ENCODE results near the gene DNAAF3.

DNAAF3 gene

DNA sequence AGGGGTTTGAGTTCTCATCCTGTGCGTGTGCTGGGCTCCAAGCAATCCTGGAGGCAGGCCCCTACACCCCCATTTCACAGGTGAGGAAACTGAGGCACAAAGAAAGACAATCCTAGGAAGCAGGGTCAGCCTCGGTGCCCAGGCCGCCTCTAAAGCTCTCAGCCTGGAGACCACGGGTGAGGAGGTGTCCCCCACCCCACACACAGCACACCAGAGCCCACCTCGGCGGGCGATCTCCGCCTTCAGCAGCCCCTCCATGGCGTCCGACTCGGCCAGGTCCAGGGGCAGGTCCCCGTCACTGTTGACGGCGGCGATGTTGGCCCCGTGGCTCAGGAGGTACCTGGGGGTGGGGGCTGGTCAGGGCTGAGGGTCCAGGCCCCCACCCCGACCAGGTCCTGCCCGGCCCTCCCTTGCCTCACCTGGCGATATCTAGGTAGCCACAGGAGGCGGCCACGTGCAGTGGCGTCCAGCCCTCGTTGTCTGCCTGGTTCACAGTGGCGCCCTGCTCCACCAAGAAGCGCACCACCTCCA is 54.1 kb downstream of the DNAAF3 start:
- Histone ChIP-seq H3K36me3 (ENCODE audit: insufficient read depth, insufficient read length, low read length) (peaks cover 38% of the 10 kb centered on the region), H3K9ac (ENCODE audit: insufficient read length, low read depth) (no peak overlapping the region), H3K9me3 (ENCODE audit: insufficient read depth, low read length) (no peaks in the 10 kb centered on the region), H3K27me3 (ENCODE audit: insufficient read depth, insufficient read length) (no peaks in the 10 kb centered on the region), H3K4me1 (ENCODE audit: insufficient read depth, insufficient read length) (peaks cover 12% of the 10 kb centered on the region), H3K4me3 (ENCODE audit: insufficient read length, low read depth) (no peak overlapping the region)
- no peak for DNase-seq (ENCODE audit: low read depth, low spot score)
- TF ChIP-seq YY1 (IDR thresholded peaks at IDR 0.05; ENCODE audit: insufficient read depth, insufficient read length) = no peak
- TF ChIP-seq SUZ12 (IDR thresholded peaks at IDR 0.05; ENCODE audit: extremely low read depth, insufficient read depth, insufficient read length) = no peak
- no peak for TF ChIP-seq ZNF274 (IDR thresholded peaks at IDR 0.05; ENCODE audit: low read depth, low read length)

DNA sequence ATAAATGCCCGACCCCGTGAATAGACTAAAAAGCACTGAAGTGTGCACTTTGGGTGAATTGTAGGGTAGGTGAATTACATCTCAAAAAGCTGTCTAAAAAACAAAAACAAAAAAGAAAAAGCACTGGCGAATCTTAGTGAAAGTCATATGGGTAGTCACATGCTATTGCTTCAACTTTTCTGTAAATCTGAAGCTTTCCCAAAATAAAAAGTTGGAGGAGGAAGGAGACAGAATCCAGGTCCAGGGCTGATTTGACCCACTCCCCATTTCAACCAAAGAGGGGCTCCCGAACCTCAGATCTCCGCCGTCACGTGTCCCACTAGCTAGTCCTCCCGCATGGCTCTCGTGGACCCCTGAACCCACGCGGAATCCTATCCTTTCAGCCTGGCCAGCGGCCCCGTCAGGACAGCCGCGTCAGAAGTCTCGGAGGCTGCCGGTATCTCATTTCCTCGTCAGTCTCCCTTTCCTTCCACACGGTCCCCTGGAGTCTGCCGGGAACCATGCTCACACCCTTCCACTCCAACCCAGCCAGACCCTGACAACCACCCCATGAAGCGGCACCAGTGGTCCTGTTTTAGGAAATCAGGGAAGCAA is 55.1 kb downstream of the DNAAF3 start:
- no peaks in the 10 kb centered on the region for H3K27me3 ChIP-seq (ENCODE audit: insufficient read depth, insufficient read length)
- H3K9me3 ChIP-seq (ENCODE audit: insufficient read depth, low read length) = no peaks in the 10 kb centered on the region
- H3K4me1 ChIP-seq (ENCODE audit: insufficient read depth, insufficient read length) = peaks cover 12% of the 10 kb centered on the region
- no peak for TF ChIP-seq SUZ12 (IDR thresholded peaks at IDR 0.05; ENCODE audit: extremely low read depth, insufficient read depth, insufficient read length)
- no peak for TF ChIP-seq ZNF274 (IDR thresholded peaks at IDR 0.05; ENCODE audit: low read depth, low read length)
- no peak for TF ChIP-seq YY1 (IDR thresholded peaks at IDR 0.05; ENCODE audit: insufficient read depth, insufficient read length)
- no peak overlapping the region for H3K9ac ChIP-seq (ENCODE audit: insufficient read length, low read depth)
- H3K4me3 ChIP-seq (ENCODE audit: insufficient read length, low read depth) = no peak overlapping the region
- H3K36me3 ChIP-seq (ENCODE audit: insufficient read depth, insufficient read length, low read length) = peaks cover 44% of the 10 kb centered on the region
- DNase-seq (ENCODE audit: low read depth, low spot score) = no peak

DNA sequence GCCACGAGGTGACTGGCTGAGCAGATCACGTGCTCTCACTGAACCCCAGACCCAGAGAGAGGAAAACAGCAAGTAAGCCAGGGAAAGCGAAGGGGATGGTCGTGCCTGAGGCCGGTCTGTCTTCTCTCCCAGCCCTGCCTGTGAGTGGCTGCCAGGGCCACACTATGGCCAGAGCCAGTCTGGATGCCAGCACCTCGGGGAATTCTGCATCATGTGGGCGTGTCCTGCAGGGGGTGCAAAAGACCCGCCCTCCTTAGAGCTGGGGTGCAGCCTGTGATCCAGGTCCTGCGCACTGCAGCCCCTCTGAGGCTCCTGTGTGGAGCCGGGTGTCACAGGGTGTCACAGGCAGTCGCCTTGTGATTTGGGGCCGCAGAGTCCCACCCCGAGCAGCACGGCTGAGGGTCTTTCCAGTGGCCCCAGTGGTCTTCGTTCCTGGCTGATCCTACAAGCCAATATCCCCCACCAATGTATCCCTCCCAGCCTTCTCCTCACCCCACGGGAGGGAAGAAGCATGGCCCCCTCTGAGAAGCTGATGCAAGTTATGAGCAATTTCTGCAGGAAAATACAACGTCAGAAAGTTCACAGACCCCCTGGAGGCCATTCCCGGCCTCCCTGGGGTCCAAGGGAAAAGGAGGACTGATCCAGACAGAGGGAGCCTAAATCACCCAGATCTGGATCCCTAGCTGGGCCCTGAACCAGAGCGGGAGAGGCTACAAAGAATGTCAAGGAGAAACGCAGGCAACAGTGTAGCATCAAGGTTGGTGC is 56.7 kb downstream of the DNAAF3 start:
- H3K4me1 ChIP-seq (ENCODE audit: insufficient read depth, insufficient read length) = peaks cover 7% of the 10 kb centered on the region
- no peak for TF ChIP-seq SUZ12 (IDR thresholded peaks at IDR 0.05; ENCODE audit: extremely low read depth, insufficient read depth, insufficient read length)
- no peak for TF ChIP-seq ZNF274 (IDR thresholded peaks at IDR 0.05; ENCODE audit: low read depth, low read length)
- TF ChIP-seq YY1 (IDR thresholded peaks at IDR 0.05; ENCODE audit: insufficient read depth, insufficient read length) = no peak
- peaks cover 42% of the 10 kb centered on the region for H3K36me3 ChIP-seq (ENCODE audit: insufficient read depth, insufficient read length, low read length)
- H3K4me3 ChIP-seq (ENCODE audit: insufficient read length, low read depth) = no peak overlapping the region
- no peaks in the 10 kb centered on the region for H3K27me3 ChIP-seq (ENCODE audit: insufficient read depth, insufficient read length)
- DNase-seq (ENCODE audit: low read depth, low spot score) = no peak
- H3K9ac ChIP-seq (ENCODE audit: insufficient read length, low read depth) = no peak overlapping the region
- no peaks in the 10 kb centered on the region for H3K9me3 ChIP-seq (ENCODE audit: insufficient read depth, low read length)
